Measurements from ENCODE around the gene OTOF.

The OTOF gene

GRCh38 chr2:26428846-26429245, 49.1 kb downstream of the OTOF start:
- no peak overlapping the region for H3K4me3 ChIP-seq (ENCODE audit: low read depth, low read length)
- no peak for TF ChIP-seq CTCF (IDR thresholded peaks at IDR 0.05; ENCODE audit: control insufficient read depth, extremely low read depth, insufficient read depth)

GRCh38 chr2:26424221-26424620, 53.7 kb downstream of the OTOF start:
- H3K4me3 ChIP-seq (ENCODE audit: low read depth, low read length) = no peak overlapping the region
- no peak for DNase-seq (ENCODE audit: low read depth)
- no peak for TF ChIP-seq CTCF (IDR thresholded peaks at IDR 0.05; ENCODE audit: control insufficient read depth, extremely low read depth, insufficient read depth)

More at GRCh38 chr2:26428846-26429245, 49.1 kb downstream of the OTOF start:
- DNase-seq (ENCODE audit: low read depth) = no peak

DNA sequence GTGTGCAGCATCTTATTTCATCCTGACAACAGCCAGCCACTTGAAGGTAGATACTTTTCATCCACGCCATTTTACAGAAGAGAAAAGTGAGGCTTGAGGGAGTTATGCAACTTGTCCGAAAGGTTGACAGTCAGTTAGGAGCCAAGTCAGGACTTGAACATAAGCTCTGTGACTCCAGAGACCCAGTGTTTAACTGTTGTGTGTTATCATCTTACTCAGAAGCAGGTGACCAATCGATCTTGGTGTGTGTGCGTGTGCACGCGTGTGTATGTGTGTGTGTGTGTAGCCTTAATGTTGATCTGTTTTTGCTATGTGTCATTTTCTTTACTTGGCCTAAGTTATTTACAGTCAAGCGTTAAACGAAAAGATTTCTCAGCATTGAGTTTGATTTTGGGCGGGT, 54.2 kb downstream of the OTOF start:
- DNase-seq (ENCODE audit: low read depth) = no peak
- no peak overlapping the region for H3K4me3 ChIP-seq (ENCODE audit: low read depth, low read length)
- TF ChIP-seq CTCF (IDR thresholded peaks at IDR 0.05; ENCODE audit: control insufficient read depth, extremely low read depth, insufficient read depth) = no peak

- DNase-seq (ENCODE audit: low read depth) = no peak
- TF ChIP-seq CTCF (IDR thresholded peaks at IDR 0.05; ENCODE audit: control insufficient read depth, extremely low read depth, insufficient read depth) = no peak
- no peak overlapping the region for H3K4me3 ChIP-seq (ENCODE audit: low read depth, low read length)
These were observed 54.8 kb downstream of the OTOF start for GRCh38 chr2:26422947-26423629.

GRCh38 chr2:26421961-26422360, 56.0 kb downstream of the OTOF start:
- no peak overlapping the region for H3K4me3 ChIP-seq (ENCODE audit: low read depth, low read length)
- no peak for TF ChIP-seq CTCF (IDR thresholded peaks at IDR 0.05; ENCODE audit: control insufficient read depth, extremely low read depth, insufficient read depth)
- DNase-seq (ENCODE audit: low read depth) = no peak

- no peak overlapping the region for H3K4me3 ChIP-seq (ENCODE audit: low read depth, low read length)
- TF ChIP-seq CTCF (IDR thresholded peaks at IDR 0.05; ENCODE audit: control insufficient read depth, extremely low read depth, insufficient read depth) = no peak
- DNase-seq (ENCODE audit: low read depth) = no peak
These were observed 63.6 kb downstream of the OTOF start for GRCh38 chr2:26414311-26414710.

DNA sequence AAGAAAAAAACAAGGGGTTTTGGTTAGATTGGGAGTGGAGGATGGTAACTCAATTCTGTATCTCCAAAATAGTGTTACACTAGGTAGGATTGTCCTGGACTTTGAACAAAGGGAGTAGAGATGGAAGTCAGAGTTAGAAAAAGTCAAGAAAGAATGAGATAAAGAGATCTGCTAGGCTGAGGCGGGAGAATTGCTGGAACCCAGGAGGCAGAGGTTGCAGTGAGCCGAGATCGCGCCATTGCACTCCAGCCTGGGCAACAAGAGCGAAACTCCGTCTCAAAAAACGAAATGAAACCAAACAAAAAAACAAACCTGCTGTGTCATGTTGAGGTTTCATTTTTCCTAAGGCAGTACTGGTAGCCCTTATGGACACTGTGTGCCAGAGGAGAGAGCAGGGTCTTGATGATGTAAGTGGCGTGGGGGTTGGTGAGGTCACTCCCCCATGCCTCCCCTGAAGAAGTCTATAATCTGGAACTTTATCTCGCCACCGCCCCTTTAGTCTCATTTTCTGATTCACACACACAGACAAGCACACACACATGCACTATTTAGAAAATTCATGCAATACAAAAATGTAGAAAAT, 65.7 kb downstream of the OTOF start:
- no peak for DNase-seq (ENCODE audit: low read depth)
- no peak overlapping the region for H3K4me3 ChIP-seq (ENCODE audit: low read depth, low read length)
- TF ChIP-seq CTCF (IDR thresholded peaks at IDR 0.05; ENCODE audit: control insufficient read depth, extremely low read depth, insufficient read depth) = no peak
